ENCODE measurements around the gene KLHDC7B.

KLHDC7B gene

DNA sequence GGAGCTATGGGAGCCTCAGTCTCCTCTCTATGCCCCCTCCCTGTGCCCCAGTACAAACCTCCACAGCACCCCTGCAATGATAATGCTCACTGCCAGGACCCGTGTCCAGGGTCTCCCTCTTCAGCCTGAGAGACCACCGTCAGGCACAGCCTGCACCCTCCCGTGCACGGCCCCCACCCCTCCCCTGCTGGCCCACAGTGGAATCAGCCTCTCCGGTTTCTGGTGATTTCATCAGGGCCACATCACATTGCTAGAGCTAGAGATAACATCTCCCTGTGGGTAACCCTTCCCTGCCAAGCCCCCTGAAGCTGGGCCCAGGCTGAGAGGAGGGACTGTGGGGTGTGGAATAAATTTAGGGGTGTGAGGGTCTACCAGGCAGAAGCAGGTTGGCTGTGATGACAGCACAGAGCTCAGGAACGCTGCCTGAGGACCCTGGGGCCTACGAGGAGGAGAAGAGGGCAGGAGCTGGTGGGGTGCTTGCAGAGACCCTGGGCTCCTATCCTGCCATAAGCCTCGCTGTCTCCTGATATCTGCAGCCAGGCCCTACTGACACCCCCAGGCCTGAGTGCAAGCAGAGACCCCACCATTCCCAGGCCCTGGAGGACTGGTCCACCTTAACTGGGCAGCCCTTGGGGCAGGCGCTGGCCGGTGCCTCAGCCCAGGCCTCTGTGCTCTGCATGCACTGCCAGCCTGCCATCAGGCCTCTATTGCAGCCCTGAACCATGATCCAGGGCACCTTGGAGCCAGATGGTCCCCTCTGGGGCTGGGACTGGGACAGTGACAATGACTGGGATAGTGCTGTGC is at the start of gene KLHDC7B:
KLHDC7B (plus strand) TSS at position 378 of the 804 bp plus-strand sequence; CDS start at position 723, 345 bp downstream.
- DNase-seq (ENCODE audit: low read depth, low spot score), result no peak

DNA sequence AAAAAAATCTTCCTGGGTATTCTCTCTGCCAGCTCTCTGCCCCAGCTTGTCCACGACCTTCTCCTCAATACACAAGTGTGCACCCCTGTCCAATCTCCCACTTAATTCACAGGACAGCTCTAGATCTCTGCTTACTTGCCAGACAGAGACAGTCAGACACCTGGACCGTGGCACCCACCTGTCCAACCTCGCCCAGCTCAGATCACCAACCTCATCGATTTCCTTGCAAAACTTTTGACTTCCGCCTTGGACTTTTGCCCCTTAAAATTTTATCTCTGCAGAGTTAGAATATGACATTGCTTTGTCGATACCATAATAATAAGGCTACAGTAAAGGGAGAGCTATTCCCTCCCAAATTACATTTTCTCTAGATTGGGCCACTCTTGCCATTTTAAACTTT is 48.6 kb upstream of the KLHDC7B start:
- DNase-seq (ENCODE audit: low read depth, low spot score), result no peak

DNA sequence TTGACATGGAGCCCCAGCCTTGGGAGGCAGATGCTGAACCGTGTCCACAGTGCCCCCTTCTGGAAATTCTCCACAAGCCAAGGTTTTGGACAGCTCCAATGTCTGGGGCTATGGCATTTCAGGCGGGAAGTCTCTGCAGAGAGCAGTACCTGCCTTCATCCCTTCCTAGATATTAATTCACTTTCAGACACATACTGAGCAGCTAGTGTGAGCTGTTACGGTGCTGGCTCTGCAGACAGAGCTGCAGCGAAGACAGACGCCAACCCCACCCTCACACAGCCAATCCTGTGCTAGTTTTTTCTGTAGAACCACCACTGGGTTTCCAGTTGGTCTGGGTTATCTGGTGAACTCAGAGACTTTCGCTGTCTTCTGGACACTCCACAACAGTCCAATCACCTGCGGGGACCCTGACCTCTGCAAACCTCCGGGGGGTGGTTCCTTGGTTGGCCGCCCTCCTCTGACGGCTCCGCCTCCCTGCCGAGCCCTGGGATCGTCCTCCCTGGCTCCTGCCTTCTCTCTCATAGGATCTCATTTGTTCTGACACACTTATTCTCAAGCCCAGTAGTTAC is 47.3 kb upstream of the KLHDC7B start:
- DNase-seq (ENCODE audit: low read depth, low spot score), result peak; percentile 44

DNA sequence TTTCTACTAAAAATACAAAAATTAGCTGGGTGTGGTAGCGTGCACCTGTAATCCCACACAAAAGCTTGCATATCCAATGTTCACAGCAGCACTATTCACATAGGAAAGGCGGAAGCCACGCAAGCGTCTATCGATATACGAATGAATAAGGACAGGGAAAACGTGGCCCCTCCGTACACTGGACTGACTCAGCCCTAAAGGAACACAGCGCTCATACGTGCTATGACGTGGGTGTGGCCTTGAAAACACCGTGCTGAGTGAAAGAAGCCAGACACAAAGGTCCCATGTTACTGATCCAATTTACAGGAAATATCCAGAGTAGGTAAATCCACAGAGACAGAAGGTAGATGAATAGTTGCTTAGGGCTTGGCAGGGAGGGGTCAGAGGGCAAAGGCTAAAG is 45.2 kb upstream of the KLHDC7B start:
- no peak for DNase-seq (ENCODE audit: low read depth, low spot score)

DNA sequence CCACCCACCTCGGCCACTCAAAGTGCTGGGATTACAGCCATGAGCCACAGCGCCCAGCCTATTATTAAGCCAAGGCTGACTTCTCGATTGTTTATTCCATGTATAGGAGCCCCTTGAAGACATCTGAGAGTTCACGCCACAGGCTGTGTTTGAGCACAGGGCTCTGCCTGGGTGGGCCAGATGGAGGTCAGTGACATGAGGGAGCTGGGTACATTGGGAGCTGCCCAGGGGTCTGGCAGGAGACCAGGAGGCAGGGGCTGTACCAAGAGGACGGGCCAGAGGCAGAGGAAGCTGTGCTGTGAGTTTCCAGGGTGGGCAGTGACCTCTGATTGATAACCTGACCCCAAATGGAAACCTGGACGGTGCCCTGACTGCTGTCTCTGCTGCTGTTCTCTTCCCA is 43.6 kb upstream of the KLHDC7B start:
- no peak for DNase-seq (ENCODE audit: low read depth, low spot score)

DNA sequence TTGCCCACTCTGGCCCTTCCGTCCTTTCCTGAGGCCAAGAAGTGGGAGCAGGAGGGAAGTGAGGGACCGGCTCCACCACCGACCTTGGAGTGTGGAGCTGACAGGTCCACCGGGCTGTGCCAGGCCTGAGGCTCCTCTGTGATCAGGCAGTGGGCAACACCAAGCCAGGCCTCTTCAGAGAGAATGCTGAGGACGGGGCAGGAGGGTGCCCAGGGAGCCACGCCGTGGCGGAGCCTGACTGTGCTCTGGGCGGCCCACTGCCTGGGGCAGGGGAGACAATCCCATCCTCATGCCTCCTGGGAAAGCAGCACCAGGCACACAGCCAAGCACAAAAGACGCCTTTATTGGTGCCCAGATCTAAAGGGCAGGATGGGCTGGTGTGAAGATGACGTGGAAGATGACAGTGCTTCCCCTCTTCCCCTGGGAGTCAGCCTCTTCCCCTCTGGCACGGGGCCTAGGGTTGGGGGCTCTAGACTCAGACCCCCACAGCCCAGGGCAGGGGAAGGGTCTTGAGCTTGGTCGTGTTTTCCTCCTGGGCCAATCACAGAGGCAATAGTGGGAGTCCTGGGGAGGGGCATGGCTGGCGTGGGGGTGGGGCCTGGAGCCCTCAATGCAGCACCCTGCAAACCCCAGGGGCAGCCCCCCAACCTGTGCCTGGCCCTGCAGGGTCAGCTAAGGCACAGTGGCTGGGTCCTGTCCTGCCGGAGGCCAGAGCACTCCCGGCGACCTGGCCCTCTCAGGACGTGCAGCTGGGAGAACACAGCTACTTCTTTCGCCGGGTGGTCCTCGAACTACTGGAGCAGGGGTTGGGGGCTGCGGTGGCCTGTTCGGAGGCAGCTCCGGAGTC is 42.8 kb upstream of the KLHDC7B start:
- DNase-seq (ENCODE audit: low read depth, low spot score), result no peak

DNA sequence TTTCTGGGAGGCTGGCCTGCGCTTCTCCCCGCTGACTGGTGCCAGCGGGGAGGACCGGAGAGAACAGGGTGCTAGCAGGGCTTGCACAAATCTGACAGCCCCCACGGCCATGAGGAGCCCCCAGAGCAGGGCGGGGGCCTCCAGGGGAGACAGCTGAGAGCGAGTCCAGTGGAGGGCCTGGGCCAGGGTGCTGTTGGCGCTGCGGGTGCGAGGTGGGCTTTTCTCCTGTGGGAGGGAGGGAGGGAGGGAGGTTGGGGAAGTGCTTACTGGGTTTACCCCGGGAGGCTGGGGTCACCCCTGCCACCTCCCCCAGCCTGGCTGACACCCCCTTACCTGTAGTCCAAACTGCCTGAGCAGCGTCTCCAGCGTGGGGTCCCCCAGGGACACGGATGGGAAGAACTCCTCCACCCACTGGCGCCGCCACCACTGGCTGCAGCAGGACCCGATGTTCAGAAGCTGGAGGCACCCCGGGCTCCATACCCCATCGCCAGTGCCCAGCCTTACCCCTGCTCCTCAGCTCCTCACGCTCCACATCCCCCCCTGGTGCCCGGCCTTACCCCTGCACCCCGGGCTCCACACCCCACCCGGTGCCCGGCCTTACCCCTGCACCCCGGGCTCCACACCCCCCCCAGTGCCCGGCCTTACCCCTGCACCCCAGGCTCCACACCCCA is 42.1 kb upstream of the KLHDC7B start:
- no peak for DNase-seq (ENCODE audit: low read depth, low spot score)

DNA sequence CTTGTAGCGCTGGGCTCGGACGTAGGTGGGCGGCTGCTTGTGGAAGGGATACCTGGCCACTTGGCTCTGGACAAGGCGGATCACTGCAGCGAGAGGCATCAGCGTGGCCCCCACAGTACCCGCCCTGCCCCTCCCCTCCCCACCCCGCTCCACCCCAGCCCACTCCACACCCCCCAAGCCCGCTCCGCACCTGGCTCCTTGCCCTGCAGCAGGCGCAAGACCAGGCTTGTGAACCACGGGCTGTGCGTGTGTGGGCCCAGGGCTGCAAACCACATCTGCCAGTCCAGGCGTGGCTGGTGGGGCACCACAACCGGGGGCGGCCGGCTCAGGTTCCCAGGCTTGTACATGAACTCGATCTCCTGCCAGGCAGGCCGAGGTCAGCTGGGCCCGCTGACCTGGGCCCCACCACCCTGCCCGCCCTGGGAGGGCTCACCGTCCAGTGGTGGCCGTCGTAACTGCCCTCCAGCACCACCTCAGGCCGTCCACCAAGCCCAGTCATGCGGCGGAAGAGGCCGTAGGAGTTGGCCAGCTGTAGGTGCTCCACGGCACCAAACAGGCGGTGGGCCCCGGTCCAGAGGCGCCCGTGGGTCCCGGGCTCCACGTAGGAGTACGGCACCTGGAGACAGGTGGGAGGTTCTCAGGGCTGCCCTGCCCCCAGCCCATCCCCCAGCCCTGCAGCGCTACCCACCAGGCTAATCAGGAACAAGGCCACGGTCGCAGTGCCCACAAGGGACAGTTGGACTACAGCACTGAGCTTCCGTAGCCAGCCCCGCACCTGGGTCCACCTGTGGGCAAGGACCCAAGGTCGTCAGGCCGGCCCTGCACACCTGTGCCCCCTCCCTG is 41.1 kb upstream of the KLHDC7B start:
- DNase-seq (ENCODE audit: low read depth, low spot score), result no peak

DNA sequence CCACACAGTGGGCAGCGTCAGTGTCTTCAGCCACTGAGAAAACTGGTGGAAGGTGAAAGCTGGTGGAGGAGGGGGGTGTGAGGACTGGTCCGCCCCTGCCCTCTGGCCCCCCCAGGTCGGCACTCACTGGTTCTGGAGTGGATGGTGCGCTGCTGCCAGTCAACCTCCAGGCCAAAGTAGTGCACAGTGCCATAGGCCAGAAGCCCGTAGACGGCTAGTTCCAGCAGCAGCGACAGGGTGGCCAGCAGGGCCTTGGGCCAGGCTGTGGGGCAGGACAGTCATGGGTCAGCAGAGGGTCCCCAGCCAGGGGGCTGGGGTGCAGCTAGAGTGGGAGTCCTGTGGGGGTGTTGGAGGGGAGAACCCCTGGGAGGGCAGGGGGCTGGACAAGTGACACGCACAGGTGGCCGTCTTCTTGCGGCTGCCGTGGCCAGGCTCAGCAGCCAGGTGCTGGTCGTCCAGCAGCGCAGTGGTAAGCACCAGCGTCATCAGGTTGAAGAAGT is 40.4 kb upstream of the KLHDC7B start:
- no peak for DNase-seq (ENCODE audit: low read depth, low spot score)

DNA sequence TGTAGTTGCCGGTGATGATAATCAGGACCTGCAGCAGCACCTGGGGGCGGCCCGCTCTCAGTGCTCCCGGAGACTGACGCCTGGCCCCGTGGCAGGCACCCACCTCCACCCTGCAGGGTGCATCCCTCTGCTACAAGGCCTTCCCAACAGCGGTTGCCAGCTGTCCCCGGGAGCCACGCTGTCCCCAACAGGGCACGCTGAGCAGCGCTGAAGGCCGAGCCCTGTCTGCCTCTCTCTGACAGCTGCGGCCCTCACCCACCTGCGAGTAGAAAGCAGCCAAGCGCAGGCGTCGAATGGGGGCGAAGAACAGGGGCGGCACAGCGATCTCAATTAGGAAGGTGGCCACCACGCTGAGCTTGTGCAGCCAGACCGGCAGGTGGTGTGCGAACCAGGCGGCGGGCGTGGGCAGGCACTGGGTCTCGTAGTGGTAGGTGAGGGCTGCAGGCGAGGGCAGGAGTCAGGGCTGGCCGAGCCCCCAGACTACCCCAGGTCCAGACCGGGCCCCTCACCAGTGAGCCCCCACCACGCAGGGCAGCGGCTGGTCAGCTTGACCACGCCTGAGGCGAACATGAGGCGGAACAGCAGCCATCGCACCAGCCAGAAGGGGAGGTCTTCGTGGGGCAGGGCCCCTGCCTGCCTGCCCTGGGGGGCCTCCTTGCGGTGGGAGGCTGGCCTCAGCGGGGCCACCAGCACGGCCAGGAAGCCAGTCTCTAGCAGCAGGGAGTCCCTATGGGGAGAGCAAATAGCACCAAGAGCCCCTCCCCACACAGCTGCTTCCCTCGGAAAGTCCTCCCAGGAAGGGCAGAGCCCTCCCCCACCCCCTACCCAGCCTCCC is 39.7 kb upstream of the KLHDC7B start:
- no peak for DNase-seq (ENCODE audit: low read depth, low spot score)

DNA sequence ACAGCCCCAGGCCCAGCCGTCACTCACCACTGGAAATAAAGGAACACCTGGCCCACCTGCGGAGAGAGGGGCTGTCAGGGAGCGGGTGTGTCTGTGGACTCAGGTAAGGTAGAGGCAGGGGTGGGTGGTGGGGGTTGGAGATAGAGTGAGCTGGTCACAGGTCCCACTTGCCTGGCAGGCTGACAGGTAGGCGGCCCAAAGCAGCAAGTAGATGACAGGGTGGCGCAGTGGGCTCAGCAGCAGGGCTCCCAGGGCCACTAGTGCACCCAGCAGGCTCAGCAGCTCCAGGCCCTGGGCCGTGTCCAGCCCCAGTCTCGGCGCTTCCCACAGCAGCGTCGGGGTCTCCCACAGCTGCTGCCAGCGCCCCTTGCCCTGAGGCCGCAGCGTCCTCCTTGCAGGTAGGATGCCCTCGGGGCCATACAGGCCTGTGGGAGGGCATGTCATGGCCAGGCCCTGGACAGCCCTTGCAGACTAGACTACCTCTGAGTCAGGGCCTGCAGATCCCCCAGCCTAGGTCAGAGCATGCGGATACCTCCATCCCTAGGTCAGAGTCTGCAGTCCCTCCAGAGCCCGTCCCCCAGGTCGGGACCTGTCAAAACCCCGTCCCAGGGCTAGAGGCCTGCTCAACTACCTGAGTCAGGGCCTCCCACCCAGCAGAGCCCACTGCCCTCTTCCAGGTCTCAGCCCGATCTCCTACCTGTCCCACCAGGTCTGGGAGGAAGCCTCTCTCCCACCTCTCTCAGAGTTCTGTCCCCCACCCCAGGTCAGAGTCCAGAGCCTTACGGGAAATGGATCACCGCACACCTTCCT is 38.9 kb upstream of the KLHDC7B start:
- DNase-seq (ENCODE audit: low read depth, low spot score), result no peak

DNA sequence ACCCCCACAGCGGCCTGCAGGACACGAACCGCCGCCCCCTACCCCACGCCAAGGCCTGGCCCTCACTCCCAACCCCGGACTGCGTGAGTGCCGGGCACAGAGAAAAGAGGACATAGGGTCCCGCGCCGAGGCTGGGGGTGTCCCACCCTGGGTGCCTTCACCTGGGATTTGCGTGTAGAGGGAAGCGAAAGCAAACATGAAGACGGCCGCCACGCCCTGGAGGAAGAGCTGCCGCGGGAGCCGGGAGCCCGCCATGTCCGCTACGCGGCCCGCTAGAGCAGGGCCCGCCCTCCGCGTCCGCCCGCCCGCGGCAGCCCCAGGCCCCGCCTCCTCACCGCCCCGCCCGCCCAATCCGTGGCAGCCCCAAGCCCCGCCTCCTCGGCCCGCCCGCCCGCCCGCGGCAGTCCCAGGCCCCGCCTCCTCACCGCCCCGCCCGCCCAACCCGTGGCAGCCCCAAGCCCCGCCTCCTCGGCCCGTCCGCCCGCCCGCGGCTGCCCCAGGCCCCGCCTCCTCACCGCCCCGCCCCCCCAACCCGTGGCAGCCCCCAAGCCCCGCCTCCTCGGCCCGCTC is 38.2 kb upstream of the KLHDC7B start, which contains the start of gene LMF2:
LMF2 (minus strand) TSS at position 282 of the 570 bp plus-strand sequence; CDS start at position 255, 27 bp downstream.
- peak; percentile 81 for DNase-seq (ENCODE audit: low read depth, low spot score)

DNA sequence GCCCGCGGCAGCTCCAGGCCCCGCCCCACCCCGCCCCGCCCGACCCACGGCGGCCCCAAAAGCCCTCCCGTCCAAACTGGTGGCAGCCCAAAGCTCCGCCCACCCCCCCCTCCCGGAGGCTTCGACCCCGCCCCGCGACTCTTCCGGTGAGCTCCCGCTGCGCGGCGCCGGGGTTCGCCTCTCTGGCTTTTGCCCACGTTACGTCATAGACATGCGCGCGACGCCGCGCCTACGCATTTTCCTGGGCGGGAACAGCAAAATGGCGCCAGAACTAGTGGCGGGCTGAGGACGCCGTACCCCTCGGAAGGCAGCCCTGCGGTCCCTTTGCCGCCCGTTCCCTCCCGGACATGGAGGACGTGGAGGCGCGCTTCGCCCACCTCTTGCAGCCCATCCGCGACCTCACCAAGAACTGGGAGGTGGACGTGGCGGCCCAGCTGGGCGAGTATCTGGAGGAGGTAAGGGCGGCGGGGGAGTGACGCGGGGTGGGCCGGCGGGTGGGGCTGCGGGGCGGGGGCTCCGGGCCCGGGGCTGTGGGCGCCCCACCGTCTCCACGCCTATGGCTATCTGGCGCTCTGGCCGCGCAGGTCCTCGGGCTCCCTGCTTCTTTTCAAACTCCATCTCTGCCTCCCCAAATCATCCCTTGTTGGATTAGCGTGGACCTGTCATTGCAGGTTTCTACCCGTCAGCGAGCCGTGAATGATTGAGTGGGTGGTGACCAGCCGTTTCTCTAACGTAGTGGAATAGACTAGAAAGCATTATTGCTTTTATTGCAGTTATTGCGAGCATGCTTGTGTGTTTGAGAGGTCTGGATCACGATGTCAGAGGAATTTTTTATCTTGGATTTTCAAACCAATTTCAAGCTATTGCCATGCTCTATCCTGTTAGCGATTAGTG is 37.5 kb upstream of the KLHDC7B start, which contains the start of gene NCAPH2:
NCAPH2 (plus strand) TSS at position 234 of the 894 bp plus-strand sequence; CDS start at position 348, 114 bp downstream.
- peak; percentile 98 for DNase-seq (ENCODE audit: low read depth, low spot score)

DNA sequence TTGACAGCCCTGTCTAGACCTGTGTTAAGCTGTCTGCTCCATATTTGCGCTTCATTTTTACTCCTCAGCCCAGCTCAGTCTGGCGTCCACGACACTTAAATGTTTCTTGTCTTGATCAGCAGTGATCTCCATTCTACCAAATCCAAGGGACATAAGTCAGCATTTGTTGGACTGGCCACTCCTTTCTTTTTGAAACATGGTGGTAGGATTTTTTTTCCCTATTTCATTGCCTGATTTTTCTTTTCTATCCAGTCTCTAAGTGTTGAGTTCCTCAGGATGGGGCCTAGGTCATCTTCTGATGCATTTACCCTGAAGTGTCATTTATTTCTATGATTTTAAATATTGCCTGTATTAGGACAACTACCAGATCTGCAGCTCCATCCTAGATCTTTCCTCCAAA is 36.8 kb upstream of the KLHDC7B start:
- no peak for DNase-seq (ENCODE audit: low read depth, low spot score)

DNA sequence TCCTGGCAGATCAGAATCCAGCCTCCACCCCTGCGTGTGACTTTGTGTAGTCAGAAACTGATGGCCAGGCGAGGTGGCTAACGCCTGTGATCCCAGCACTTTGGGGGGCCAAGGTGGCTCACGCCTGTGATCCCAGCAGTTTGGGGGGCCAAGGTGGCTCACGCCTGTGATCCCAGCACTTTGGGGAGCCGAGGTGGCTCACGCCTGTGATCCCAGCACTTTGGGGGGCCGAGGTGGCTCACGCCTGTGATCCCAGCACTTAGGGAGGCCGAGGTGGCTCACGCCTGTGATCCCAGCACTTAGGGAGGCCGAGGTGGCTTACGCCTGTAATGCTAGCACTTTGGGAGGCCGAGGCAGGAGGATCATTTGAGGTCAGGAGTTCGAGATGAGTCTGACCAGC is 32.5 kb upstream of the KLHDC7B start:
- no peak for DNase-seq (ENCODE audit: low read depth, low spot score)

DNA sequence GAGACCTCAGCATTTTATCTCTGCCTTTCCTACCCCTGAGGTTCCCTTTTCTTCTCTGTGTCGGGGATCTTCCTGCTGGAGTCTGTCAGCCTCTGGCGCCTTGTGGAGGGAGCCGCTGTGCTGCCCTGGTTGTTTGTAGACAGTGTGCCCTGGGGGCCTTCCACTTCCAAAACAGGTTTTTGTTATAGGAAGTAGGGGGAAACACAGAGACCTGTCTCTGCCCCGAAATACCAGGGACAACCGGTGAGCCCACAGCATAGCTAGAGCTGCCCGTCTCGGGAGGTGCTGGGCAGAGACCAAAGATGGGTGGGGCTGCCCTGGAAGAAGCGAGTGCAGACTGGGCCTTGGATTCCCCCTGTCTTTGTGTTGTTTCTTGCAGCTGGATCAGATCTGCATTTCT is 29.6 kb upstream of the KLHDC7B start:
- DNase-seq (ENCODE audit: low read depth, low spot score), result no peak

DNA sequence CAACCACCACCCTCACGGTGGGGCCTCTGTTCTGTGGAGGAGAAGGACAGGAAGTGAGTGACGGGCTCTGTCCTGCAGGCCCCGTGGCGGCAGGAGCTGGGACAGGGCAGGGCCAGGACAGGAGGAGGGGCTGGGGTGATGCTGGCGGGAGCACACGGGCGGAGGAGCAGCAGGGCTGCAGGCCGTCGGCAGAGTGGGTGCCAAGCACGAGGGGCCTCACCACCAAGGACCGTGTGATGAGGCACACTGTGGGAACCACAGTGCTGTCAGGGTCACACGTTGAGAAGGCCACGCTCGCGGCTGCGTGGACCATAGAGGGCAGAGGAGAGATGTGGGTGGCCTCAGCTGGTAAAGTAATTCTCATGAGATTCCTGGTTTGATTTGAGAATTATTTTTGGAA is 28.8 kb upstream of the KLHDC7B start:
- no peak for DNase-seq (ENCODE audit: low read depth, low spot score)

Measured in activated CD4-positive, CD25-positive, alpha-beta regulatory T cell treated with anti-CD3 and anti-CD28 coated beads, Interleukin-2, amount 50 U/mL, for 16 hours (primary cell).